Lower lobe of right lung (tissue), 2 donors: ENCODE results near the gene EPHA4. TPM values are rescaled to one million over a fixed set of nuclear protein-coding genes. Genes with fewer than 3 reads are reported as not detected.

ENCODE experiments used
- ATAC-seq, 2 donors: fragments of 200-7000 bp; cut with Tn5 transposase; one replicate each; pipeline ENCODE4 v1.9.1; 2020 to 2022; ENCODE audit warnings: mild to moderate bottlenecking in 2 of 2, moderate library complexity in 2 of 2
- DNase-seq: peaks from one replicate; pipeline ENCODE4 v3.0.0-alpha.2; 2020
- H3K27ac ChIP-seq: fragments of 200-600 bp; one replicate; pipeline ENCODE4 v1.8.0; 2022
- H3K27me3 ChIP-seq: fragments of 200-600 bp; one replicate; pipeline ENCODE4 v1.8.0; 2022; ENCODE audit warnings: low read depth
- H3K36me3 ChIP-seq: fragments of 200-600 bp; one replicate; pipeline ENCODE4 v1.8.0; 2022; ENCODE audit warnings: mild to moderate bottlenecking
- H3K4me1 ChIP-seq: fragments of 200-600 bp; one replicate; pipeline ENCODE4 v1.8.0; 2022
- H3K4me3 ChIP-seq: fragments of 200-600 bp; one replicate; pipeline ENCODE4 v1.8.0; 2022; ENCODE audit warnings: mild to moderate bottlenecking
- H3K9me3 ChIP-seq: fragments of 200-600 bp; one replicate; pipeline ENCODE4 v1.8.0; 2022
- intact Hi-C: fragments of 100-400 bp; cut with DNase I; formaldehyde crosslinking; loops from one replicate; pipeline ENCODE4 v1.11.0; 2022
- total RNA-seq: library from RNA; stranded (reverse); fragmentation: NEBNext Ultra II Directional; extraction: Animal tissue kit (Norgen Biotek cat#: 25700); gene quantifications from one replicate; pipeline ENCODE4 v1.2.1, GENCODE V29; 2021
- TF ChIP-seq, protein P1 (sequence below): fragments of 200-600 bp; IDR thresholded peaks from one replicate; pipeline ENCODE4 v1.8.0; 2022; ENCODE audit warnings: antibody characterized with exemption, mild to moderate bottlenecking
- donor health status: DM: no; HTN: yes; CAD: no; lungs with severe emphysema.

The EPHA4 gene
- total RNA-seq, 1 donor from 2014 or later: 13.8 TPM

DNA sequence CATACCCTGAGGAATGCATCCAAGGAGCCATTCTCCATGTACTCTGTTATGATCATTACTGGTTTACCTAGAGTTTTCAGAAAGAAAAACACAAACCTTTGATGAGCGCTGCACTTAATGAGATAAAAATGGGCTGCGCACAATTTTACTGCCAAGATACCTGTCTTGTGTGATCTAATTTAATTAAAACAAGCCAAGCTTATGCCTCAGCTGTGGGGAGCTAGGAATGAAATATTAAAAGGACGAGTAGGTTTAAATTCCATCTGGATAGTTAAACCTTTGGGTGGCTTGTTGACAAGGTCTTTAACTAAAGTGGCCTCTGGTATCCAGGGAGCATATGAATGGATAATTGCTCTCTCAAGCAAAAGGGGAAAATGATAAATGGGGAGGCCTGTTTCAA lies 135.0 kb downstream of the EPHA4 start:
- no peak overlapping the region for H3K4me3 ChIP-seq
- no peaks in the 10 kb centered on the region for H3K9me3 ChIP-seq
- no peak for ATAC-seq
- DNase-seq: no peak
- TF ChIP-seq, protein P1, sequence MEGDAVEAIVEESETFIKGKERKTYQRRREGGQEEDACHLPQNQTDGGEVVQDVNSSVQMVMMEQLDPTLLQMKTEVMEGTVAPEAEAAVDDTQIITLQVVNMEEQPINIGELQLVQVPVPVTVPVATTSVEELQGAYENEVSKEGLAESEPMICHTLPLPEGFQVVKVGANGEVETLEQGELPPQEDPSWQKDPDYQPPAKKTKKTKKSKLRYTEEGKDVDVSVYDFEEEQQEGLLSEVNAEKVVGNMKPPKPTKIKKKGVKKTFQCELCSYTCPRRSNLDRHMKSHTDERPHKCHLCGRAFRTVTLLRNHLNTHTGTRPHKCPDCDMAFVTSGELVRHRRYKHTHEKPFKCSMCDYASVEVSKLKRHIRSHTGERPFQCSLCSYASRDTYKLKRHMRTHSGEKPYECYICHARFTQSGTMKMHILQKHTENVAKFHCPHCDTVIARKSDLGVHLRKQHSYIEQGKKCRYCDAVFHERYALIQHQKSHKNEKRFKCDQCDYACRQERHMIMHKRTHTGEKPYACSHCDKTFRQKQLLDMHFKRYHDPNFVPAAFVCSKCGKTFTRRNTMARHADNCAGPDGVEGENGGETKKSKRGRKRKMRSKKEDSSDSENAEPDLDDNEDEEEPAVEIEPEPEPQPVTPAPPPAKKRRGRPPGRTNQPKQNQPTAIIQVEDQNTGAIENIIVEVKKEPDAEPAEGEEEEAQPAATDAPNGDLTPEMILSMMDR: no peak
- intact Hi-C loops: no loop called here
- H3K36me3 ChIP-seq: peaks cover 11% of the 10 kb centered on the region
- no peak overlapping the region for H3K27ac ChIP-seq
- no peaks in the 10 kb centered on the region for H3K27me3 ChIP-seq
- no peaks in the 10 kb centered on the region for H3K4me1 ChIP-seq

DNA sequence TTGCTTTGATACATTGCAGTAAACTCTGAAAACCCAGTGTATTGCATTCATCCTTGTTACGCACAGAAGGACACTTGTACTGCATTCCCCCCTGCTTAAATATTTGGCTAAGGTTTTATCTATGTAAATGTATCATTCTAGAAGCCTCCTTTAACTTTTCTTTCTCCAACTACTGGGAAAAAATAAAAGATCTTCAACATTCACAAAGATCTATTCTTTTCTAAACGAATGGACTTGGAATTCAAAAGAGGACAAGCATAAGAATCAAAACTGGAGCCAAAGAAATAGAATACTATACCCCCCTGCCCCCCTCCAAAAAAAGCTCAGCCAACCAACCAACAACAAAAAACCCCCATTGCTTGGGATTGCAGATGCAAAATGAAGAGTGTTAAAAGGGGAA lies 136.9 kb downstream of the EPHA4 start:
- Histone ChIP-seq H3K36me3 (peaks cover 11% of the 10 kb centered on the region), H3K27ac (no peak overlapping the region), H3K27me3 (no peaks in the 10 kb centered on the region), H3K9me3 (no peaks in the 10 kb centered on the region), H3K4me3 (no peak overlapping the region), H3K4me1 (no peaks in the 10 kb centered on the region)
- intact Hi-C loops: no loop called here
- no peak for ATAC-seq
- TF ChIP-seq, protein P1: no peak
- no peak for DNase-seq

DNA sequence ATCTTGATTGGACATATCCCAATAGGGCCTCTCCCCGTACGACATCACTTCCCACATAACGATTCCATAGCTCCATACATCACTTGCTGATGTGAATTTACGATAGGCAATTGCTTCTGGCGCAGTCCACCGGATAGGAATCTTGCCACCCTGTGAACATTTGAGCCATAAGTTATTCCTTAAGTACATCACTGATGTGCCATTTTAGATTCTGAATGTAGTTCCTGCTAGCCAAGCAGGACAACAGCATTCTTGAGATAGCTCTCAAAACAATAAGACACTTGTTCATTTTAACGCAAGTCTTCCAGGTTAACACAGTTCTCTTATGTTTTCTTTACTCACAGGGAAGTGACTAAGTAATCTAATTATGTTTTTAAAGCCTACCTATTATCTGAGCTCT lies 138.0 kb downstream of the EPHA4 start:
- ATAC-seq (no peak), DNase-seq (no peak)
- H3K27me3 ChIP-seq: no peaks in the 10 kb centered on the region
- no peaks in the 10 kb centered on the region for H3K4me1 ChIP-seq
- no peak overlapping the region for H3K4me3 ChIP-seq
- TF ChIP-seq, protein P1: no peak
- H3K9me3 ChIP-seq: no peaks in the 10 kb centered on the region
- intact Hi-C loops: no loop called here
- peaks cover 11% of the 10 kb centered on the region for H3K36me3 ChIP-seq
- no peak overlapping the region for H3K27ac ChIP-seq

DNA sequence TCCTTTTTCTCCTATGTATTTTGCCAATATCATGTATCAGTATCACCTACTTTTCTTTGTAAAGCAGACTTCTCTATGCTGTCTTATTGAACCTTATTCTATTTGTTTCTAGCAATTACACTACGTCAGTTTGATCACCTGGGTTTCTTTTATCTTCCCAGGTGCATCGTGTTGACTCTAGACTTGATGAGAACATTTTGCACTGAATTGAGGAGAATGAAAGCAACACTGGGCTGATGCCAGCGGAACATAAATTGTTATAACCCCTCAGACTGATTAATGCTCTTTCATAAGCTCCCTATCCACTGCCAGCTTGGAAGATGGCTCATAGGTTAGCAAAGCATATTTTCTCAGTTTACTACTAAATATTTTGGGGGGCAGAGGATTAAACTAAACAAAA lies 140.6 kb downstream of the EPHA4 start:
- ATAC-seq: no peak
- no peak for DNase-seq
- Histone ChIP-seq H3K4me3 (no peak overlapping the region), H3K27me3 (no peaks in the 10 kb centered on the region), H3K27ac (no peak overlapping the region), H3K4me1 (no peaks in the 10 kb centered on the region), H3K36me3 (peaks cover 11% of the 10 kb centered on the region), H3K9me3 (no peaks in the 10 kb centered on the region)
- TF ChIP-seq, protein P1: no peak
- intact Hi-C loops: no loop called here

DNA sequence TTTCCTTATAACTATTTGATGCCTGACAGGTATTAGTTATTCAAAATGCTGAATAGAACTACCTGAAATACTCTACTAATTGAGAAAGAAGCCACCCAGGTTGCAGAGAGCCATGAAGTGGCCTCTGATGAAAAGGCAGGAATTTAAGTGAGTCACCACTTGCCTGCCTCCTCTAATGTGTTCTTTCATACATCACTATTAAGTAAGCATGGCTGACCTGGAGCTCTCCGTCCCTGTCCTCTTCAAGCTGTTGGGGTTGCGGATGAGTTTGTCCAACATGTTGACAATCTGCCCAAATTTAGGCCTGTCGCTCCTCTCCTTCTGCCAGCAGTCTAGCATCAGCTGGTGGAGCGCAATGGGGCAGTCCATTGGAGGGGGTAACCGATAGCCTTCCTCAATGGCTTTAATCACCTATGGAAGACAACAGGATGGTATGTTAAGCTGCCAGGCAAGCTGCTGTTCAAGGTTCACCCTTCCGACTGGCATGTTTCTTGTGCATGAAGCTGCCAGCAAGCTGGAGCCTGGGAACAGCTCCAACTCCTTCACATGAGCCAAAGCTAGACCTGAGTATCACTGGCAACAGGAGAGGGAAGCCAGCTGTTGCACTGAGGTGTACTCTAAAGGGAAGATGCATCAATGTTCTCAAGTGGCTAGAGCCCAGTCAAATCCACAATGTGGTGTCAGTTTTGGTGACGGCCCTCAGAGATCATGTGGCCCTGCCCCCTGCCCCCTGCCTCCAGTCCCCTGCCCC lies 142.2 kb downstream of the EPHA4 start:
- Histone ChIP-seq H3K4me1 (no peaks in the 10 kb centered on the region), H3K36me3 (peaks cover 11% of the 10 kb centered on the region), H3K27me3 (no peaks in the 10 kb centered on the region), H3K9me3 (no peaks in the 10 kb centered on the region), H3K27ac (no peak overlapping the region), H3K4me3 (no peak overlapping the region)
- ATAC-seq (no peak), DNase-seq (no peak)
- TF ChIP-seq, protein P1: no peak
- intact Hi-C loops: no loop called here
